Measurements from ENCODE around the gene TNFAIP8.
A peak's percentile ranks its signal among the peaks of the same experiment; 100 is the strongest.
"Not testable (repeated sequence)": the region's sequence is repeated elsewhere in the genome, so short reads cannot be mapped to it uniquely, and the experiment has no call there.

TNFAIP8 gene

GRCh38 chr5:119402555-119402954 lies 46.7 kb downstream of the TNFAIP8 start:
- Histone ChIP-seq H3K27ac (ENCODE audit: low read length) (no peak overlapping the region), H3K36me3 (ENCODE audit: insufficient read depth, low read depth, low read length) (no peaks in the 10 kb centered on the region), H3K9me3 (ENCODE audit: insufficient read depth, low read depth, low read length) (no peaks in the 10 kb centered on the region), H3K27me3 (ENCODE audit: insufficient read depth, low read length) (no peaks in the 10 kb centered on the region), H3K4me1 (ENCODE audit: insufficient read depth, low read length) (peaks cover 16% of the 10 kb centered on the region; the same call in 1 of the 2 replicates), H3K9ac (ENCODE audit: low read depth, low read length) (peak overlapping the region; percentile 13; the same call in 1 of the 2 replicates), H3K4me3 (ENCODE audit: low read length) (no peak overlapping the region)

DNA sequence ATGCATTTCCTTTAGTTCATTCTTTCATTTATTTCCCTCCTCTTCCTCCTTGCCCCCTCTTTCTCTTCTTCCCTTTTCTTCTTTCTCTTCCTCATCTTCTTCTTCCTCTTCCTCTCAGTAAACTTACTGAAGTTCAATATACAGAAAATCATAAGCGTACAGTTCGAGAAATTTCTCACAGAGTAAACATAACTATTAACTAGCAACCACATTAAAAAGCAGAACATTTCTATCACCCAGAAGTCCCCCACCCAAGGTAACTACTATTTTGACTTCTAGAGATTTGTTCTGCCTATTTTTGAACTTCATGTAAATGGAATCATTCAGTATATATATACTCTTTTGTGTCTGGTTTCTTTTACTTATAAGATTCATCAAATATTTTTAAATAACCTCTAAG lies 48.2 kb downstream of the TNFAIP8 start:
- Histone ChIP-seq H3K9me3 (ENCODE audit: insufficient read depth, low read depth, low read length) (no peaks in the 10 kb centered on the region), H3K9ac (ENCODE audit: low read depth, low read length) (no peak overlapping the region), H3K27me3 (ENCODE audit: insufficient read depth, low read length) (no peaks in the 10 kb centered on the region), H3K27ac (ENCODE audit: low read length) (no peak overlapping the region), H3K4me1 (ENCODE audit: insufficient read depth, low read length) (peaks cover 16% of the 10 kb centered on the region; the same call in 1 of the 2 replicates), H3K4me3 (ENCODE audit: low read length) (no peak overlapping the region), H3K36me3 (ENCODE audit: insufficient read depth, low read depth, low read length) (no peaks in the 10 kb centered on the region)

DNA sequence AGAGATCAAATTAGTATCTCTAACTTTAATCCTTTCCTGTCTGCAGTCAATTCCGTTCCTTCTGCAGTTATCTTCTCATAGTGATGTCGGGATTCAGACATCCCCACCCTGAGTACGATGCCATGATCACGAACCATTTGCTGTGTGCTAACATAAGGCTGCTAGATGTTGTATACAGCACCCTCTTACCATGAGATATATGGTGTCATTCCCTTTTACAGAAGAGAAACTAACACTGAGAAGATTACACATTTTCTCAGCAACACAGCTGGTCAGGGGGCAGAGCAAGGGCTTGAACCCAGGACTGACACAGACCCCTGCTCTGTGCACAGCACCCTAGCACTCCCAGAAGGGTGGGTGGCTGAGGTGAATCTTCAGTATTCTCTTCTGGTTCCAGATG lies 49.6 kb downstream of the TNFAIP8 start:
- H3K27ac ChIP-seq (ENCODE audit: low read length) = no peak overlapping the region
- no peaks in the 10 kb centered on the region for H3K27me3 ChIP-seq (ENCODE audit: insufficient read depth, low read length)
- H3K4me3 ChIP-seq (ENCODE audit: low read length) = no peak overlapping the region
- peaks cover 16% of the 10 kb centered on the region; the same call in 1 of the 2 replicates for H3K4me1 ChIP-seq (ENCODE audit: insufficient read depth, low read length)
- H3K9ac ChIP-seq (ENCODE audit: low read depth, low read length) = no peak overlapping the region
- H3K9me3 ChIP-seq (ENCODE audit: insufficient read depth, low read depth, low read length) = no peaks in the 10 kb centered on the region
- H3K36me3 ChIP-seq (ENCODE audit: insufficient read depth, low read depth, low read length) = no peaks in the 10 kb centered on the region

DNA sequence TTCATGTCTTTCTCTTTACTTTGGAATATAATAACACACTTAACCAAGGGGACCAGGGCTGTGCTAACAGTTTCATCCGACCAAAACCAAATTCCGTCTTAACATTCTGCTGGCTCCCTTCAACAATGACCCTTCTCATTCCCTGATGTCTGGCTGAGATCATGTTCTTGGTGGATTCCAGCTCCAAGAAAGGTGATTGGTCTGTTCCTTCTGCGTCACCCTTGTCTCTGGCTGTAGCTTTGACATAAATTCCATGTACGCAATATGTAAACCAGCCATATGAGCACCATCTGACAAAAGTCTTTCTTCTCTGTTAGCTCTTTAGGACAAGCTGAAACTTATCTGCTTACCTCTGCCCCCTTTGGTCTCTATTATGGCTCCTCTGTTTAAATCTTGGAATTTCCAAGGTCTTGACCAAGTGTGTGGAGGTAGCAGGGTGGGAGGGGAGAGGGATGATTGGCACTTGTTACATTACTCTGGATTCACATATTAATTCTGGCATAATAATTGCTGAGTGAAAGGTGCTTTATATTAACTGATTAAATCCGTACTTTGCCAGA lies 50.8 kb downstream of the TNFAIP8 start:
- Histone ChIP-seq H3K4me3 (ENCODE audit: low read length) (no peak overlapping the region), H3K27me3 (ENCODE audit: insufficient read depth, low read length) (no peaks in the 10 kb centered on the region), H3K27ac (ENCODE audit: low read length) (no peak overlapping the region), H3K36me3 (ENCODE audit: insufficient read depth, low read depth, low read length) (no peaks in the 10 kb centered on the region), H3K9ac (ENCODE audit: low read depth, low read length) (no peak overlapping the region), H3K4me1 (ENCODE audit: insufficient read depth, low read length) (peaks cover 16% of the 10 kb centered on the region; the same call in 1 of the 2 replicates), H3K9me3 (ENCODE audit: insufficient read depth, low read depth, low read length) (no peaks in the 10 kb centered on the region)

GRCh38 chr5:119409235-119409815 lies 53.5 kb downstream of the TNFAIP8 start:
- Histone ChIP-seq H3K27ac (ENCODE audit: low read length) (no peak overlapping the region), H3K36me3 (ENCODE audit: insufficient read depth, low read depth, low read length) (no peaks in the 10 kb centered on the region), H3K27me3 (ENCODE audit: insufficient read depth, low read length) (no peaks in the 10 kb centered on the region), H3K9me3 (ENCODE audit: insufficient read depth, low read depth, low read length) (no peaks in the 10 kb centered on the region), H3K9ac (ENCODE audit: low read depth, low read length) (no peak overlapping the region), H3K4me1 (ENCODE audit: insufficient read depth, low read length) (no peaks in the 10 kb centered on the region; the same call in 1 of the 2 replicates), H3K4me3 (ENCODE audit: low read length) (no peak overlapping the region)

DNA sequence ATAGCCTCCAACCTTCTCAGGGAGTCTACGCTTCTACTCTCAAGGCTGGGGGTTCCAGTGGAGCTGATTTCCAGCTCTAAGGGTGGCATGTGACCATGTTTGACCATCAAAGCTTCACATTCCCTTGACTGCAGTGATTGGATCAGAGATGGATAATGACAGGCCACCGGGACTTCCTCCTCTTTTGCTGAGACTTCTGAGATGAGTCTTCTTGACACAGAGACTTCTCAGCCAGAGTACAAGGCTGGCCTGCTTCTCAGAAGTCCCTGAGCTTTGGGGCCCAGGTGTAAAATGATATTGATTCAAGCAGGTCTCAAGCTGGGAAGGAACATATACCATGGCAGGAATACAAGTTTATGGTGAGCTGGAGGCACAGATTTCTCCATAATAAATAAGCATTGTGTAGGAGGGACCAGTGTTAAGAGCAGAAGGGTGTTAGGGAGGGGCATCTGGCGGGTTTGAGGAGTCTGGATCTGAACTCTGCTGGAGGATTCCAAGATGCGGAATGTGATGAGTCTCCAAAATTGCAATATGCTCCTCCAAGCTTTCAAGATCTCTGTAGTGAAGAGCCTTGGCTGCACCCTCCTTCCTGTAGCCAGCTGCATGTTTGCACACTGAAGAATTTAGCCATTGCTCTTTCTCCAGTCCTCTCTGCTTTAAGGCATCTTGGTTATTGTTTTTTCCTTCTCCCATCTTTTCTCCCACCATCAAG lies 54.8 kb downstream of the TNFAIP8 start:
- H3K27ac ChIP-seq (ENCODE audit: low read length) = no peak overlapping the region
- no peaks in the 10 kb centered on the region for H3K27me3 ChIP-seq (ENCODE audit: insufficient read depth, low read length)
- H3K9me3 ChIP-seq (ENCODE audit: insufficient read depth, low read depth, low read length) = no peaks in the 10 kb centered on the region
- H3K36me3 ChIP-seq (ENCODE audit: insufficient read depth, low read depth, low read length) = no peaks in the 10 kb centered on the region
- no peaks in the 10 kb centered on the region; the same call in 1 of the 2 replicates for H3K4me1 ChIP-seq (ENCODE audit: insufficient read depth, low read length)
- no peak overlapping the region for H3K4me3 ChIP-seq (ENCODE audit: low read length)
- no peak overlapping the region for H3K9ac ChIP-seq (ENCODE audit: low read depth, low read length)

GRCh38 chr5:119411361-119412278 lies 55.8 kb downstream of the TNFAIP8 start:
- Histone ChIP-seq H3K4me3 (ENCODE audit: low read length) (peak overlapping the region; percentile 81), H3K27me3 (ENCODE audit: insufficient read depth, low read length) (no peaks in the 10 kb centered on the region), H3K4me1 (ENCODE audit: insufficient read depth, low read length) (no peaks in the 10 kb centered on the region; the same call in 1 of the 2 replicates), H3K9me3 (ENCODE audit: insufficient read depth, low read depth, low read length) (no peaks in the 10 kb centered on the region), H3K36me3 (ENCODE audit: insufficient read depth, low read depth, low read length) (no peaks in the 10 kb centered on the region), H3K9ac (ENCODE audit: low read depth, low read length) (peak overlapping the region; percentile 62; the same call in 1 of the 2 replicates), H3K27ac (ENCODE audit: low read length) (no peak overlapping the region)

- no peaks in the 10 kb centered on the region for H3K9me3 ChIP-seq (ENCODE audit: insufficient read depth, low read depth, low read length)
- no peaks in the 10 kb centered on the region for H3K36me3 ChIP-seq (ENCODE audit: insufficient read depth, low read depth, low read length)
- H3K9ac ChIP-seq (ENCODE audit: low read depth, low read length) = no peak overlapping the region; the same call in 1 of the 2 replicates
- H3K4me3 ChIP-seq (ENCODE audit: low read length) = peak overlapping the region; percentile 81; the same call in 1 of the 2 replicates
- no peak overlapping the region for H3K27ac ChIP-seq (ENCODE audit: low read length)
- H3K4me1 ChIP-seq (ENCODE audit: insufficient read depth, low read length) = no peaks in the 10 kb centered on the region; the same call in 1 of the 2 replicates
- no peaks in the 10 kb centered on the region for H3K27me3 ChIP-seq (ENCODE audit: insufficient read depth, low read length)
Observed at GRCh38 chr5:119412279-119413227, 56.7 kb downstream of the TNFAIP8 start.

GRCh38 chr5:119414124-119414734 lies 58.4 kb downstream of the TNFAIP8 start:
- H3K9ac ChIP-seq (ENCODE audit: low read depth, low read length); H3K36me3 ChIP-seq (ENCODE audit: insufficient read depth, low read depth, low read length); H3K9me3 ChIP-seq (ENCODE audit: insufficient read depth, low read depth, low read length); H3K27ac ChIP-seq (ENCODE audit: low read length); H3K4me1 ChIP-seq (ENCODE audit: insufficient read depth, low read length); H3K4me3 ChIP-seq (ENCODE audit: low read length); H3K27me3 ChIP-seq (ENCODE audit: insufficient read depth, low read length): not testable (repeated sequence)

DNA sequence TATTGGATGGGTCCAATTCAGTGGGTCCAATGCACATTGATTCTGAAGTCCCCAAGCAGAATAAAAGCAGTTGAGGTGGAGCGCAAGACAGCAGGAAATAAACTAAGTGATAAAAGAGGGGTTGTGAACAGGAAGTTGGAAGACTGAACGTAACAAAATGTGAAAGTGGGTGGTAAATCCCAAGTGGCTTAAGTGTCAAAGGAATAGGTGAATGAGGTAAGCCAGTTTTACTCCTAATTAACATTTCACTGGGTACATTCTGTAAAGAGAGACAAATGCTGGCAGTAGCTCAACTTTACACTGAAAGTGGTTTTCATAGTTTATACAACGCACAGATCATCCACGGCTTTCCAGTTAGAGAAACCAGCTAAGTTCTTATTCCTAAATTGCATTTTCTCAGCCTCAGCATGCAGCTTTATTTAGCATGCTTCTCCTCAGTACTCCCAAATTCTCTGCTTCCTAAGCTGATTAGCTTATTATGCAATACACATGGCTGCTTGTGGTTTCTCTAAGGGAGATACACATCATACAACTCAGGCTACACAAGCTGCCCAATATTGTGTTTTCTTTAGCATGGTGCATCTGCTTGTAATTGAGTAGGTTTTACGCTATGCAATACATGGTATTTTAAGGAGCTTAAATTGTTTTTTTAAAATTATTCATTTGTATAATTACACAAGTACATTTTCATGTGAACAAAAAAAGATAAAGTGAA lies 62.2 kb downstream of the TNFAIP8 start:
- Histone ChIP-seq H3K27me3 (ENCODE audit: insufficient read depth, low read length) (no peaks in the 10 kb centered on the region), H3K4me1 (ENCODE audit: insufficient read depth, low read length) (peaks cover 8% of the 10 kb centered on the region; the same call in 1 of the 2 replicates), H3K36me3 (ENCODE audit: insufficient read depth, low read depth, low read length) (no peaks in the 10 kb centered on the region), H3K9ac (ENCODE audit: low read depth, low read length) (no peak overlapping the region), H3K4me3 (ENCODE audit: low read length) (no peak overlapping the region), H3K27ac (ENCODE audit: low read length) (no peak overlapping the region), H3K9me3 (ENCODE audit: insufficient read depth, low read depth, low read length) (no peaks in the 10 kb centered on the region)

Measured in iPS-20b (cell line).